ENCODE measurements around the gene ZNF438.

ZNF438 gene

DNA sequence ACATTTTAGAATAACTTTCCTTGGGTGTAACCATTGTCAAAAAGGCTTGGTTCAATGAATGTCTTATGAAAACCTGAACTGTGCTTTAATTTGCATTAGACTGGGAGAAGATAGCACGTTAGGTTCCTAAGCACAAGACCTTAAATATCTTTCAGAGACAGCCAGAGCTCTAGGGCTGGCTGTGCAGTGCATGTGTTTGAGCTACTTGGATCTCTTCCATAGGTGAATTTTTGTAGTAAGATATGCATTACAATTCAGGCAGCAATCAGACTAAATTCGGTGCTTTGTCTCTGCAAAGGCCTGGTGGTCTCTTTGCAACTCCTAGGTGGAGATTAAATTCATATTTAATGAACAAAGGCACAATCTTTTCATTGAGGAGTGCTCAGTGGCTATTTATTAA lies 192.0 kb downstream of the ZNF438 start:
- H3K4me3 ChIP-seq (ENCODE audit: low read depth, low read length): no peak overlapping the region
- in situ Hi-C loops (cut with HindIII; ENCODE audit: low sequenced_read_pairs): no loop called here
- TF ChIP-seq, protein P1, sequence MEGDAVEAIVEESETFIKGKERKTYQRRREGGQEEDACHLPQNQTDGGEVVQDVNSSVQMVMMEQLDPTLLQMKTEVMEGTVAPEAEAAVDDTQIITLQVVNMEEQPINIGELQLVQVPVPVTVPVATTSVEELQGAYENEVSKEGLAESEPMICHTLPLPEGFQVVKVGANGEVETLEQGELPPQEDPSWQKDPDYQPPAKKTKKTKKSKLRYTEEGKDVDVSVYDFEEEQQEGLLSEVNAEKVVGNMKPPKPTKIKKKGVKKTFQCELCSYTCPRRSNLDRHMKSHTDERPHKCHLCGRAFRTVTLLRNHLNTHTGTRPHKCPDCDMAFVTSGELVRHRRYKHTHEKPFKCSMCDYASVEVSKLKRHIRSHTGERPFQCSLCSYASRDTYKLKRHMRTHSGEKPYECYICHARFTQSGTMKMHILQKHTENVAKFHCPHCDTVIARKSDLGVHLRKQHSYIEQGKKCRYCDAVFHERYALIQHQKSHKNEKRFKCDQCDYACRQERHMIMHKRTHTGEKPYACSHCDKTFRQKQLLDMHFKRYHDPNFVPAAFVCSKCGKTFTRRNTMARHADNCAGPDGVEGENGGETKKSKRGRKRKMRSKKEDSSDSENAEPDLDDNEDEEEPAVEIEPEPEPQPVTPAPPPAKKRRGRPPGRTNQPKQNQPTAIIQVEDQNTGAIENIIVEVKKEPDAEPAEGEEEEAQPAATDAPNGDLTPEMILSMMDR (IDR thresholded peaks at IDR 0.05; ENCODE audit: low read depth, low read length, missing control alignments): no peak
- DNase-seq (ENCODE audit: low read depth): no peak

DNA sequence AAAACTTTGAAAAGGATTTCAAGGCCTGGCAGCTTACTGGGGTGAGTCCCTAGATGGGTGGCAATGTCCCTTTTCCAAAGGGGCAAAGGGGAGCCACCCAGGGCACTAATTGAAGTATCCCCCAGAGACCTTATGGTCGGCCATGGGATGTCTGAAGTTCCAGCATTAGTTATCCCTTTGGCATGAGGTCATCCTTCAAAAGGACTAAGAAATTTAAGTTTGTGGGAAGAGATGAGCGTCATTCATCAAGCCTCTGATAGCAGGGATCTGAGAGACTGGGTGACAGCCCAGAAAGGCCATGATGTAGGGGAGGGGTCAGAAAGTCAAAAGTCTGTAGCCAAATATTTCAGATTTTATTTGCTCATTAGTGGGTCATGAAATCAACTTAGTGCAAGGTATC lies 195.3 kb downstream of the ZNF438 start:
- no peak for DNase-seq (ENCODE audit: low read depth)
- TF ChIP-seq, protein P1 (IDR thresholded peaks at IDR 0.05; ENCODE audit: low read depth, low read length, missing control alignments): no peak
- in situ Hi-C loops (cut with HindIII; ENCODE audit: low sequenced_read_pairs): no loop called here
- H3K4me3 ChIP-seq (ENCODE audit: low read depth, low read length): no peak overlapping the region

DNA sequence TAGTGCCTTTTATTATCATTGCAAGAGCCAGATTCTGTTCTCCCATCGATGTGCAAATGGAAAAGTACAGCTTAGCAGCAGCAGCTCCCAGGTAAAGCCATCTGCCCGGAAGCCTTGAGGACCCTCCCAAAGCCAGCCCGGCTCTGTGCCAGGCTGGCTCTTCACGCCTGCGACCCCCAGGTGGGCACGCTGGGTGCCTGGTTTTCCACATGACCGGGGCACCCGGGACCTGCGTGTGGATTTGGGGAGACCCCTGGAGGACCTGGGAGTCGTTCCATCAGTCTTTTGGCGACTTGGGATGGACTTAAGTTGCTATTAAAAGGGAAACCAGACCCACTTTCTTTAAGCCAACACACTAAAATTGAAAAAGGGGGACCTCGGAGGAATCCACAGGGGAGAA lies 196.5 kb downstream of the ZNF438 start:
- TF ChIP-seq, protein P1 (IDR thresholded peaks at IDR 0.05; ENCODE audit: low read depth, low read length, missing control alignments): no peak
- no peak overlapping the region for H3K4me3 ChIP-seq (ENCODE audit: low read depth, low read length)
- in situ Hi-C loops (cut with HindIII; ENCODE audit: low sequenced_read_pairs): no loop called here
- DNase-seq (ENCODE audit: low read depth): no peak

DNA sequence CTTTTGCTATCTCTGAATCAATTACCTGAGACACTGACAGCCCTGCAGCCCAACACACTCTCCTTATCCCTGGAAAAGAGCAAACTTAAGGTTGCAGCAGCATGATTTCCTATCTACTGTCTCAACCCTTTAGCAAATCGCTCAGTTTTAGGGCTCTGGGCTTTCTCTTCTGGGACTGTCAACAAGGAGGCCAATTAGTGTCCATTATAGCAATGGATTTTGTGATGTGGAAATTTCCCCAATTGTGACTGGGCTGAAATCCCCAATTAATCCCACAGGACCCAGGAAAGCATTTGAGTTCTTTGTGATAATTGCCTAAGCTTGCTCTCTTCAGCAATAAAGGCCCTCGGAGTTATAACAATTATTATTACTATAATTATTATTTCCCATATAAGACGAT lies 197.0 kb downstream of the ZNF438 start:
- no peak overlapping the region for H3K4me3 ChIP-seq (ENCODE audit: low read depth, low read length)
- in situ Hi-C loops (cut with HindIII; ENCODE audit: low sequenced_read_pairs): no loop called here
- no peak for DNase-seq (ENCODE audit: low read depth)
- TF ChIP-seq, protein P1 (IDR thresholded peaks at IDR 0.05; ENCODE audit: low read depth, low read length, missing control alignments): no peak

DNA sequence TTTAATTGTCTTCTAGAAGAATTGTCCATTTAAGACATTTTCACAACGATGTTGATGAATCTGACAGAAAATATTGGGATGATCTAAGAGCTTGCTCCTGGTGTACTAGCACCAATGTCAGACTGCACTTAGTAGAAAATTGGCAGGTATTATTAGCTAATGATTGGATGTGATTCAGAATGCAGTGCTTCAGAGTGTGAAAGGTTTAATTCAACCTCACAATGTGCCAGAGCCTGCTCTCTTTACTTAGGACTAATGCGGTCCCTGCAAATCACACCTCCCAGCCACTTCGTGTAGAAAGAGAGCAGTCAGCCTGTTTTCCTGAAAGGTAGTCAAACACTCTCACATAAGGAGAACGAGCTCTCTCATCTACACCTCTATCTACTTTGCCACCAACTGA lies 197.5 kb downstream of the ZNF438 start:
- in situ Hi-C loops (cut with HindIII; ENCODE audit: low sequenced_read_pairs): no loop called here
- no peak for DNase-seq (ENCODE audit: low read depth)

DNA sequence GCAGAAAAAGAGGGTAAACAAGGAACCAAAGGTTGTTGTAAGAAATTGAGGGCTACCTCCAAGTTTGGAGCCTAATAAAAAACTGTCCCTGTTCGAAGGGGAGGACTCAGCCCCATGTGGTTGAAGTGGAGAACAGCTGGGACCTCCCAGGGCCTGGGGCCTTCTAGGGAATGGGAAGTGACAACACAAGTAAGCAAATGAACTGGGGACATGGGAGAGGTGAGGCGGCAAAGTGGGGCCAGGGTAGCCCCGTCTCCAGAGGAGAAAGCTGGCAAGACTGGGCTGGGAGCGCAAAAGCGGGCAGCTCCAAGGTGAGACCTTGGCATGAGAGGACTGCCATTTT lies 198.1 kb downstream of the ZNF438 start:
- in situ Hi-C loops (cut with HindIII; ENCODE audit: low sequenced_read_pairs): no loop called here
- DNase-seq (ENCODE audit: low read depth): no peak
- TF ChIP-seq, protein P1 (IDR thresholded peaks at IDR 0.05; ENCODE audit: low read depth, low read length, missing control alignments): no peak
- no peak overlapping the region for H3K4me3 ChIP-seq (ENCODE audit: low read depth, low read length)

More for the DNA sequence above, 197.5 kb downstream of the ZNF438 start:
- H3K4me3 ChIP-seq (ENCODE audit: low read depth, low read length): no peak overlapping the region
- TF ChIP-seq, protein P1 (IDR thresholded peaks at IDR 0.05; ENCODE audit: low read depth, low read length, missing control alignments): no peak

All from astrocyte of the cerebellum (primary cell).